GM18507 (cell line): ENCODE results near the gene SLC48A1.
A peak's percentile ranks its signal among the peaks of the same experiment; 100 is the strongest.

Source experiments
- DNase-seq: peaks from one replicate; pipeline ENCODE4 v3.0.0; 2011; ENCODE audit warnings: low read depth; ENCODE audit not compliant: insufficient read length; ENCODE audit errors: extremely low spot score
- FAIRE-seq: peaks from 2 replicates; lab custom pipeline; 2011; peaks lifted over from hg19 to GRCh38; lab: Jason Lieb, UNC

SLC48A1 gene

GRCh38 chr12:47755655-47756562, 17.1 kb upstream of the SLC48A1 start:
- FAIRE-seq (peak; percentile 94), DNase-seq (no peak)

GRCh38 chr12:47757364-47757839, 15.6 kb upstream of the SLC48A1 start:
- no peak for DNase-seq
- FAIRE-seq: no peak

- FAIRE-seq (no peak), DNase-seq (no peak)
Measured at GRCh38 chr12:47757840-47758583, 15.0 kb upstream of the SLC48A1 start.

GRCh38 chr12:47758584-47758833, 14.5 kb upstream of the SLC48A1 start:
- DNase-seq (no peak), FAIRE-seq (no peak)

GRCh38 chr12:47758834-47759690, 14.0 kb upstream of the SLC48A1 start, which contains the start of gene RAPGEF3:
TSS of gene RAPGEF3 (minus strand) at chr12:47758880. CDS start at chr12:47758556, 324 bp downstream.
- peak; percentile 5 for FAIRE-seq
- DNase-seq: peak; percentile 65

GRCh38 chr12:47762850-47763465, 10.1 kb upstream of the SLC48A1 start:
- DNase-seq (no peak), FAIRE-seq (no peak)

- DNase-seq (no peak), FAIRE-seq (no peak)
Measured at GRCh38 chr12:47763481-47764346, 9.3 kb upstream of the SLC48A1 start.

- FAIRE-seq (no peak), DNase-seq (no peak)
Measured at GRCh38 chr12:47766502-47767215, 6.4 kb upstream of the SLC48A1 start.

- DNase-seq (no peak), FAIRE-seq (peak; percentile 79)
Measured at GRCh38 chr12:47767216-47767724, 5.8 kb upstream of the SLC48A1 start.

GRCh38 chr12:47768323-47768811, 4.7 kb upstream of the SLC48A1 start:
- DNase-seq: no peak
- FAIRE-seq: no peak

- FAIRE-seq (no peak), DNase-seq (no peak)
Measured at GRCh38 chr12:47769234-47770085, 3.6 kb upstream of the SLC48A1 start.

- FAIRE-seq: no peak
- no peak for DNase-seq
Measured at GRCh38 chr12:47770086-47770726, 2.8 kb upstream of the SLC48A1 start.

GRCh38 chr12:47771304-47771703, 1.7 kb upstream of the SLC48A1 start:
- DNase-seq (no peak), FAIRE-seq (no peak)

GRCh38 chr12:47772094-47772660, 861 bp upstream of the SLC48A1 start:
- no peak for FAIRE-seq
- no peak for DNase-seq

GRCh38 chr12:47772738-47773061, 338 bp upstream of the SLC48A1 start:
- no peak for FAIRE-seq
- no peak for DNase-seq
